Activated effector memory CD4-positive, alpha-beta T cell treated with Interleukin-2 at 50 U/mL for 16 hours (primary cell): Measurements from ENCODE around the gene KRTAP13-1.

Experiments used
- DNase-seq: peaks from one replicate; pipeline ENCODE4 v3.0.0-alpha.2; 2020

KRTAP13-1 gene, protein sequence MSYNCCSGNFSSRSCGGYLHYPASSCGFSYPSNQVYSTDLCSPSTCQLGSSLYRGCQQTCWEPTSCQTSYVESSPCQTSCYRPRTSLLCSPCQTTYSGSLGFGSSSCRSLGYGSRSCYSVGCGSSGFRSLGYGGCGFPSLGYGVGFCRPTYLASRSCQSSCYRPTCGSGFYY

DNA sequence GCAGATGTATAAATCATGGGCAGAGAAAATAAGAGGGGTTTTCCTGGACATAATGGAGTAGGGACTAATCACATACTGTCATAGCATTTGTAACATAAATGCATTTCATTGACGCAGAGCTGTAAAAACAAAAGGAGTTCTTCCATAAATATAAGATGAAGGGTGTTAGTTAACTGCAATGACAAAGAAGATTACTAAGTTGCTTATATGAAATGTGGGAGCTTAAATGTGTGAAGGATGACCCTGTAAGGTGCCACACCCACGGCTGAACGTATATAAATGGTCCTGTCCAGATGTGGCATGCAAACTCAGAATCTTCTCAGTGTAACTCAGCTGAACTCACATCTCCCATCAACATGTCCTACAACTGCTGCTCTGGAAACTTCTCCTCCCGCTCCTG is at the start of gene KRTAP13-1:
TSS of gene KRTAP13-1 (plus strand) at position 301 of the 400 bp plus-strand sequence. CDS start at position 357, 56 bp downstream.
- no peak for DNase-seq

DNA sequence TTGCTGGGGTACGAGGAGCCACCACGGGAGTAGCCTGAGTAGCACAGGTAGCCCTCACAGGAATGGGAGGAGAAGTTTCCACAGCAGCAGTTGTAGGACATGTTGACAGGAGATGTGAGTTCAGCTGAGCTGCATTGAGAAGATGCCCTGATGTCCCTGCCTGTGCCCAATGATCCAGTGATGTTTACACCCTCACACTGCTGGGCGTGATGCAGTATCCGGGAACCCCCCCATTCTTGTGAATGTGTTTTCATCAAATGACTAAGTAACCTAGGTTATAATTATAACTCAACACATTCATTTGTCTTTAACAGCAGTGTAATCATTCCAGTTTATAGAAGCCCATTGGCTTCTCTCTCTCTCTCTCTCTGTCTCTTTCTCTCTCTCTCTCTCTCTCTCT is 47.3 kb upstream of the KRTAP13-1 start, which contains the start of gene KRTAP23-1:
TSS of gene KRTAP23-1 (minus strand) at position 101 of the 400 bp plus-strand sequence. CDS start at position 101, 0 bp downstream.
- no peak for DNase-seq

DNA sequence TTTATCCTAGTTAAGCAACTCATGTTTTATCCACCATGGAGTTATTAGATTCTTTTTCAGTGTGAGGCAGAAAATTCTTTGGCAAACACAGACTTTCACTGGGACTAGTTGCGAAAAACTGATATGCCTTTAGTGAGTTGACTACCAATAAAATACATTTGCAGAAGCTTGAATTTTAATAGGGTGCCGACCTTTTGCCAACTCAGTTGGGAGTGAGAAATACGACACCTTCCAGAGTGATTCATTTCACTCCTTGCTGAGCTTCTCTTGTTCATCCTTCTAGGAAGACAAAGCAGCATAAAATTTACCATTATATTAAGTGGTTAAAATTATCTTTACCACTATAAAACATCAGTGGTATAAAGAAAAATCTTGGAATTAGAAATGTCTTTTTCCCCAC is 46.3 kb upstream of the KRTAP13-1 start:
- DNase-seq, result no peak

DNA sequence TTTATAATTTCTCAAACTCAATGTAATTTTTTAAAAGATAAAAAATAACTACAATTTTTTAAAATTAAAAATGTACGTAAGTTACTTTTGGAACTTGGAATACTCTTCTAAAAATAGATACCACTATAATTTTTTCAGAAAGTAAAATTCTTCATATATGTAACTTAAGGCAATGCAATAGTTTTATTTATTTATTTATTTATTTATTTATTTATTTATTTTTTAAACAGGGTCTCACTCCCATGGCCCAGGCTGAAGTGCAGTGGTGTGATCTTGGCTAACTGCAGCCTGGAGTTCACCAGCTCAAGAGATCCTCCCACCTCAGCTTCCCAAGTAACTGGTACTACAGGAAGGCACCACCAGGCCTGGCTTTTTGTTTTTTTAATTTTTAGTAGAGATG is 44.3 kb upstream of the KRTAP13-1 start:
- DNase-seq, result no peak

DNA sequence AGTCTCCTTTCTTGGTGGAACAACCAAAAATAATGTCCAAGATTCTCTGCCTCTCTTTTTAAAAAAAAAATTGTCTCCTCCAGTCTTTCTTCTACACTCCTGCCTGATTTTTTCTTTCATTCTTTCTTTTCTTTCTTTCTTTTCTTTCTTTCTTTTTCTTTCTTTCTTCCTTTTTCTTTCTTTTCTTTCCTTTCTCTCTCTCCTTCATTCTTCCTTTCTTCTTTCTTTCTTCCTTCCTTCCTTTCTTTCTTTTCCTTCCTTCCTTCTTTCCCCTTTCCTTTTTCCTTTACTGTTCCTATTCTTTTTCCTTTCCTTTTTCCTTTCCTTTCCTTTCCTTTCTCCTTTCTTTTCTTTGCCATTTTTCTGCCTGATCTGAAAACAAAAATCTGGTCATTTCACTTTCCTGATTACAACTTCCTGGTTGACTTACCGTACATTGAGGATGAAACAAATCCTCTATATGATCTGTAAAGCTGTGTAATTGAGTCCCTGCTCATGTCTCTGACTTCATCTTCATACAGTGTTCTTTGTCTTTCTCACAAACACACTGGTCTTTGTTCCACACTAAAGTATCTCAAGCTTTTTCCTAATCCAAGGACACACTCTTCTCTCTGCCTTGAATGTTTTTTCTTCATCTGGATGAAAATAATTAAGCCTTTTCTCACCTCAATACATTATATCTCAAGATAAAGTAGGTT is 41.4 kb upstream of the KRTAP13-1 start:
- DNase-seq, result no peak

DNA sequence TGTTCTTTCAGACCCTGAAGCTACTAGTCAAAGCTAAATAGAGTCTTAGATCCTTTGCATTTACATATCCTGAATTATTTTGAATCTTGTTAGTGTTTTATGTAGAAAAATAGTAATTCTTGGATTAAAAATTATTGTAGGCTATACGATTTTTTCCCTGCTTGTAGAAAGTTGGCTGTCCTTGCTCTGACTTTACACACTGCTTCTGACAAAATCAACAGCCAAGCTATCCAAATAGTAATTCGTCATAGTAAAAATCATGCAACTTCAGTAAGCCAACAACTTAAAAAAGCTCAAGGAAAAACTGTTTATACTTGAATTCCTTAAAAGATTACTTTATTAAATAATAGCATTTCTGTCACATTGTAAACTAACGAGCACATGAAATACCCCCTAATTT is 39.9 kb upstream of the KRTAP13-1 start:
- no peak for DNase-seq

DNA sequence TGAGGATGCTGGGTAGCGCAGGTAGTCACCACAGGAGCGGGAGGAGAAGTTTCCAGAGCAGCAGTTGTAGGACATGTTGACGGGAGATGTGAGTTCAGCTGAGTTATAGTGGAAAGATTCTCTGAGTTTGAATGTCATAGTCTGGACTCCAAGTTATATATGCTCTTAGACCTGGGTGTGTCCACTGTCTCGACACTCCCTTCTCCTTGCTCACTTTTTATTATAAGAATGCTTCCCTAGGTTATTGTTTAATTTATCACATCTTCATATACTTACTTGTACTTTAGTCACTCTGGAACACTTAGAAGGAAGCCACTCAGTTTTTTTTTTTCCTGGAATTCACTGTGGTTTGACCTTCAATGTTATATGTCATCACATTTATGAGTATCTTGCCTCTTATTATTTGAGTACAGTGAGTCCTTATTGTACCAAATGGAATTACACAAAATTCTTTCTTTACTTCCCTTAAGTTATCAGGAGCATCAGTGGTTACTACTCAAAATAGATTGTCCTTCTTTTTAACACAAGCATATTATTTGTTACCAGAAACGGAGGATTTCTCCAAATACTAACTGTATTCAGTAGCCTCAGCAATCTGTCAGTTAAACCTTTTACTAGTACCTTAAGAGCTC is 23.6 kb upstream of the KRTAP13-1 start, which contains the start of gene KRTAP13-2:
TSS of gene KRTAP13-2 (minus strand) at position 133 of the 632 bp plus-strand sequence. CDS start at position 75, 58 bp downstream.
- no peak for DNase-seq

DNA sequence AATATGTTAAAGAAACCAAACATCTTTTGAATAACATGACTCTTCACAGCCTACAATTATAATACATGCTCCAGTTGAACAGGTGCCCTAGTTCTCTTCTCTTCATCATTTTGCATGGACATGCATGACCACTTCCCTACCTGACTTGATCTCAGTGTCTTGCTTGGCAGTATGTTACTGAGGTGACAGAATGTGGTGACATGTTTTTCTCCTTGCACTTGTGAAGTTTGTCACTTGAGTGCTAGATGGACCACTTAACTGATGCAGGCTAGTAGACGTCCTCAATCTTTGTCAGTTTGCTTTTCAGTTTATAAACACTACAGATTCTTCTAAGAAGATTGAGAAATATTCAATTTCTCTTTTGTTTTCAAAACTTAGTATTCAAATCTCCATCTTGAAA is 13.6 kb upstream of the KRTAP13-1 start:
- no peak for DNase-seq

DNA sequence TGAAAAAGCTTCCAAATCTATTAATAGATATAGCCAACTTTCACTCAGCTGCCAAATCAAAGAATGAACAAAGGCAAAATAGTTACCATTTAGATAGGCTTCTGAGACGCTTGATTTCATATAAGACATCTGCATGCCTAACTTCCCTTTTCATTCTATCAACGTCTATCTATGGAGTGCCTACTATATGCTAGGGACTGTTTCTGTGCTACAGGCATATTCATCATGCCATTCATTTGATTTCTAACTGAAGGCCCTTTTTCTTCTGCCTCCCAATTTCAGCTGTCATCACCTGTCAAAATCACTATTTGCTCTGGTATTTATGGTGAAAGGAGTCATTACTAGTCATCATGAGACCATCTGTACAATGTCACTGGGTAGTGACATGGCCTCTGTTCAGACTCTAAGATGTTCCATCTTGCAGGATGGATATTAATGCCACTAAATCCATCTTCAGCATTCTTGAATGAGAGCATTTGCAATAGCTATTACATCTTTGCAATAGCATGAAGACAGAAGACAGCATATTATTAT is 4.3 kb upstream of the KRTAP13-1 start:
- no peak for DNase-seq

DNA sequence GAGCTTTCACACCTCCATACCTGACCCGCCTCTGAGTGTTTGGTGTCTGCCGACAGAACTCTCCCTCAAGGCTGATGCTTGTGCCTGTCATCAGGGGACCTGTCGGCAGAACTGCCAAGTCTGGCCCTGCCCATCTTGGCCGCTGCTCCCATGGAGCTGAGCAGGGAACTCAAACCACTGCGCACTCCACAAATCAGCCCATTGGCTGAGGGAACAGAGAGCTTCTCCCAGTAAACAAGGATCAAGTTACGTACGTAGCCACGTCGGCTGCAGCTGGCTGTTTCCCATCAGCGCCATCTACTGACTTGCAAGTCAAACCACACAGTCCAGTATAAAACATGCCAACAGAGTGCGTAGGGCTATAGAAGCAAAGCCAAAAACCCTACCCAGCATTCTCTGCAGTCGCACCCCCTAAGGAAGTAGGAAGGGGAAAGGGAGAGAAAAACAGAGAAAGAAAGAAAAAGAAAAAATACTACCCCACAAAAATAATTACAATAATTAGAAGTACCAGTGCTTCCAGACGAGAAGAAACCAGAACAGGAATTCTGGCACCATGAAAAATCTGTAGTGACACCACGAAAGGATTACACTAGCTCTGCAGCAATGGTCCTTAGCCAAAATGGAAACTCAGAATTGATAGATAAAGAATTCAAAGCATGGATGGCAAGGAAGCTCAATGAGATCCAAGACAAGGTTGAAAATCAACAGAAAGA is 13.1 kb downstream of the KRTAP13-1 start:
- no peak for DNase-seq

DNA sequence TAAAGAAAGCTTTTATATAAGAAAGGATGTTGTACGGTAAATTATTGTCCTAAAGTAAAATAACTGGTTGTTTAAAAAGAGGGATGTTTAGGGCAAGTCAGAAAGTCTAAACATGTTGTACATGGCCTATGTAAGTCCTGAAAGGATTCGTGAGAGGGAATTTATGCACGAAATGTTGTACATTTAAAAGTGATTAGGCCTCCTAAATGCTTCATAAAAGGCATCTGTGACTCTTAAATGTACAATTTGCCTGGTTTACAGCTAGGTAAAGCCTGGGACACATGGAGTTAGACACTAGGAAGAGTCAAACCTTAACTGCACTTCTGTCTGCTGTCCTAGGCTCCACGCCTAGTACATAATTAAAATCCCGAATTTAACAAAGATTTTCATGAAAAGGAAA is 20.2 kb downstream of the KRTAP13-1 start:
- DNase-seq, result no peak

DNA sequence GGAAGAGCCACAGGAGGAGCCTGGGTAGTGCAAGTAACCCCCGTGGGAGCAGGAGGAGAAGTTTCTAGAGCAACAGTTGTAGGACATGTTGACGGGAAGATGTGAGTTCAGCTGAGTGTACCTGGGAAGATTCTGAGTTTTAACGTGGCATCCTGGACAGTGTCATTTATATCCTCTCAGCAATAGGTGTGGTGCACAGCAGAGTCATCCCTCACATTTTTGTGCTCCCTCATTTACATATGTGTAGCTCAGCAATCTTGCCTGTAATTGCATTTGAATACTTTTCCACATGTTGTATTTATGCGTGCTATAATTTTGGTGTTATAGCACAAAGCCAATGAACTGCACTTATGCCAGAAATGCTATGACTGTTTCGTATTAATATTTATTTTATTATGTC is 30.0 kb downstream of the KRTAP13-1 start, which contains the start of gene KRTAP13-3:
TSS of gene KRTAP13-3 (minus strand) at position 101 of the 400 bp plus-strand sequence. CDS start at position 87, 14 bp downstream.
- no peak for DNase-seq

DNA sequence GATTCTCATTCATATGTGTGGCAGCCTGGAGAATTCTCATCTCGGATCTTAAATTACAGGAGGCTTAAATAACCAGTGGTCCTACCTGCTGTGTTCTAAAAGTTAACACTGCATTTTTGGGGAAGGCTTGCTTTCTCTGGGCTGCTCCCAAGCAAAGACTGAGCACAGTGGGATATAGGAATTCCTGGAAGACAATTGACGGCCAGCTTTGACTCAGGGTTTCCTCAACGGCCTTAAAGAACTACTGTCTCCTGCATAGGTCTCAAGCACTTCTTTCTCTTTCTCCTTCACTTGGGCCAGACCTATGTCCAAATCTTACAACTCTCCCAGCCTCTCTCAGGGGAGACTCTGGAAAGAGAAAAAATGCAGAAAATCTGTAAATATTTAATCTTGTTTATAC is 30.9 kb downstream of the KRTAP13-1 start:
- DNase-seq, result no peak

DNA sequence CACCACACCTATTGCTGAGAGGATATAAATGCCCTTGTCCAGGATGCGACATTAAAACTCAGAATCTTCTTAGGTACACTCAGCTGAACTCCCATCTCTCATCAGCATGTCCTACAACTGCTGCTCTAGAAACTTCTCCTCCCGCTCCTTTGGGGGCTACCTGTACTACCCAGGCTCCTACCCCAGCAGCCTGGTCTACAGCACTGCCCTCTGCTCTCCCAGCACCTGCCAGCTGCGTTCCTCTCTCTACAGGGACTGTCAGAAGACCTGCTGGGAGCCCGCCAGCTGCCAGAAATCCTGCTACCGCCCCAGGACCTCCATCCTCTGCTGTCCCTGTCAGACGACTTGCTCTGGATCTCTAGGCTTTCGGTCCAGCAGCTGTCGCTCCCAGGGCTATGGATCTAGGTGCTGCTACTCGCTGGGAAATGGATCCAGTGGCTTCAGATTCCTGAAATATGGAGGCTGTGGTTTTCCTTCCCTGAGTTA is 34.4 kb downstream of the KRTAP13-1 start, which contains the start of gene KRTAP13-4:
TSS of gene KRTAP13-4 (plus strand) at position 51 of the 486 bp plus-strand sequence. CDS start at position 107, 56 bp downstream.
- DNase-seq, result no peak

DNA sequence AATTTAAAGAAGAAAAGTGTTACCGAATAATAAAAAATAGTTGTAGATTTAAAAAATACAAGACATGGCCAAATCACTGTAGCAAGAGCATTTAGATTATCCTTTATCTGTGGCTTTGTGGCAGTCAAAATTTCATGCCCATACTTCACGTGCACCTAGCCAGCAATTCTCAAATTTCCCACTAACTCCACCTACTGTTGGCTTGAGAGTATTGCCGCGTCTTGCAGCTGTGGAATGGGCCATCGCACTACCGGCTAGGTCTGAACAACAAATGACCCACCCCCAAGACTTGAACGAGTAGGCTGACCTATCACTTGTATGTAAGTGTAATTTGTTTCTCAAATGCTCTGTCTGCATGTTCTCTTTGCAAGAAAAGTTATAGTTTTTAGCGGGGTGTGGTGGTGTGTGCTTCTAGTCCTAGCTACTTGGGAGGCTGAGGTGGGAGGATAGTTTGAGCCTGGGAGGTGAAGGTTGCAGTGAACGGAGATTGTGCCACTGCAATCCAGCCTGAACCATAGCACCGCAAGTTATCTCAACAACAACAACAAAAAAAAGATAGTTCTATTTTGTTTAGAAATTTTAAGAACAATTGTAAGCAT is 38.3 kb downstream of the KRTAP13-1 start:
- no peak for DNase-seq

DNA sequence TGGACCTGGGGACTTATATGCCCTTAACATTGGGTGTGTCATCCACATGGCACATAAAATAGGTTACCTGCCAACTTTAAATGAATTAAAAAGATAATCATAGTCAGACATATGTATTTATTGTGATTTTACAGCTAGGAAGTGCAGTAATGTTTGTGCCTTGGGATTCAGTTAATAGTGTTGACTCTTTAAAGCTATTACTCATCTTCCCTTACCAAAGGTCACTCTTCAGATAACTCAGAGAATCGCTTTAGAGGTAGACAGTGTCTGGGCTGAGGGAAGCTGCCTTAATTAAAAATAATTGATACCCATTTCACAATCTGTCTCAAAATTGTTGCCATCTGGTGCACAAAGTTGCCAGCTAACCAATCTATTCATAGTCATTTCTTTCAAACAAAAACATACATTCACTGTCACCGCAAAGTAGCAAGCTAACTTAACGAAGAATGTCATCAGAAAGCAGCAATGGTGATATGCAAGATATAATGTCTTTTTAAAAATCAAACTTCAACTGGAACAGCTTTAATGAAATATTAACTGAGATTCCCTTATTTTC is 41.3 kb downstream of the KRTAP13-1 start:
- no peak for DNase-seq

DNA sequence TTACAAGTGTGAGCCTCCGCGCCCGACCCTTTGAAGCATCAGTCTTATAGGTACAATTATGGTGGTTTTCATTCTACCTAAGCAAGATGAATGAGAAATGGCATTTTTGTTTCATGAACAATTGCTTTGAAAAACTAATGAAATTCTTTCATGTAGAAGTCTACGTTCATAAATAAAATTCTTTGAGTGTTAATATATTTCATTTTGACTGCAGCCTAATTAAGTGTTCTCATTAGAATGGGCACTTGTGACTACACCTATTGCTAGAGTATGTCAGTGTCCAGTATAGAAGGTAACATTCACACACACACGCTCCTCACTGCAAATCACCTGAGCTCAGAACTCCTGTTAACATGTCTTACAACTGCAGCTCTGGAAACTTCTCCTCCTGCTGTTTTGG is 44.1 kb downstream of the KRTAP13-1 start, which contains the start of gene KRTAP15-1:
TSS of gene KRTAP15-1 (plus strand) at position 301 of the 400 bp plus-strand sequence. CDS start at position 354, 53 bp downstream.
- DNase-seq, result no peak

DNA sequence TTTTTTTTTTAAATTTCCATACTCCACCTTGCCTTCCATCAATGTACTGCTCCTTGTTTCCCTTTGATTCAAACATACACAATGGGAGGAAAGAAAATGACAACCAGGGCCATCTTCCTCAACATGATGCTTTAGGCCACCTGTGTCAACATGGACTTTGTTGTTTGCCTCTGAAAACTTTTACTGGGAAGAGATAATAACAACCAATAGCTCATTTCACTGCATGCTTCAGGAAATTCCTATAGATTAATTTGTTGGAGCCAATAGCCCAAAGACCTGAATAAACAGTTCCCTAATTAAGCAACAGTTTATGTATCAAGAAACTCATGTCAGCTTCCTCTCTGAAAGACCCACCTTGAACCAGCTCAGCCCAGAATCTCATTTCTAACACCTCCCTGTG is 47.4 kb downstream of the KRTAP13-1 start:
- no peak for DNase-seq

DNA sequence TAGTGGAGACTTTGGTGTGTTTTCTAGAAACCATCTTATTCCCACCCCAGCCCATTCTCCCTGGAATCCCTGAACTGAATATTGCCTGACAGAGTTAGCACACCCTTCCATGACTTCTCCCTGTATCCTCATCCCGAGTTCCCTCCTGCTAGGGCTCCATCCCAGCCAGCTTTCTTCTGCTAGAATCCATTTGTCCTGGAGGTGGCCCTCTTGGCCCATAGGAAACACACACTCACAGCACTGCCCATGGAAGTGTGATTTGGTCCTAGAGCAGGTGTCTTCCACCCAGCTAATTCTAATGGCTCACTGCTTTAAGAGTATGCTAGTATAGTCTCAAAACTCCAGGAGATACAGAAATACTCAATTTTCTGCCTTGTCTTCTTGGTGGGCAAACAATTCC is 48.4 kb downstream of the KRTAP13-1 start:
- no peak for DNase-seq
